NCI-H748 (cell line): Measurements from ENCODE around the gene BBS9.

ENCODE experiments used
- DNase-seq: peaks from one replicate; lab custom pipeline; 2025; ENCODE audit not compliant: unreplicated experiment; lab: John Stamatoyannopoulos, UW

Gene BBS9

DNA sequence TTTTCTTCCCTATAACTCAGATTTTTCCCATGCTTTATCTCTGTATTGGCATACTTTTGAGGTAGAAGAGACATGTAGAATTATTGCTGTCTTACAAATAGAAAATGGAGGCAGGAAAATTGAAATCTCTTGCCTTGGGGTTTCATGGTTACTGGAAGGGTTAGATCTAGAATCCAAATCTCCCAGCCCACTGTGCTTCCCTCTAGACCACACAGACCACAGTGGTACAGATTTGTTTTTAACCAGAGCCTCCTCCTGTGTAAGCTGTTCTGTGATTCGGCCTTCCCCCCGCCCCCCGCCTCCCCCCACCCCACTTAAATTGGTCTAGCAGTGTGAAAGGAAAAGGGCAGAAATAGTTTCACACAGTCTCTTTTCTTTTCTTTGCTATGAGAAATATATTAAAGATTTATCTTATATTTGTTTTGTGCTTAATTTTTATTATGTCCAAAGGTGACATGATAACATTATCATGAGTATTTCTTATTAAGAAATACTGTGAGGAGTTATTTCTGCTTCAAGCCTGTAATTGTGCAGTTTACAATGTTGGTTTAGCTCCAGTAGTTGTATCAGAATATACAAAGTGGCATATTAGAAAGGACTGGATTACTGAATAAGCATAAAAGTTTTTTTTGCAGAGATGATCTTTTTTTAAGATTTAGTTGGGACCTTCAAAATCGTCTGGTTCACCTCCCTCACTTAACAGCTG lies 407.2 kb downstream of the BBS9 start:
- no peak for DNase-seq

DNA sequence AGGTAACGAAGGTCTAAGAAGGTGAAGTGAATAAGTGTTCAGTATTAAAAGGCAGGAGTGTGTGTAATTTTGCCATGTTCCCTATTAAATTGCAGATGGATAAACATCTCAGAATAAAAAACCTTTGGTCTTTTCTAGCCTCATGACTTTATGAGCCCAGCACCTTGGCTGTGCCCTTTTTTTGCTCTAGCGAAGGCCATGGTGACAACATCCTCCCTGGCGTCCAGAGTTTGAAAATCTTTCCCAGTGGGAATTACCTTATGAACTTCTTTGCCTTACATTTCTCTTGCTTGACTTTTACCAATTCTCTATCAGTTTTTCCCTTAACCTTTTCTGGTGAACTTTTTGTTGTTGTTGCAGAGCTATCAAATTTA lies 407.7 kb downstream of the BBS9 start:
- DNase-seq, result no peak

DNA sequence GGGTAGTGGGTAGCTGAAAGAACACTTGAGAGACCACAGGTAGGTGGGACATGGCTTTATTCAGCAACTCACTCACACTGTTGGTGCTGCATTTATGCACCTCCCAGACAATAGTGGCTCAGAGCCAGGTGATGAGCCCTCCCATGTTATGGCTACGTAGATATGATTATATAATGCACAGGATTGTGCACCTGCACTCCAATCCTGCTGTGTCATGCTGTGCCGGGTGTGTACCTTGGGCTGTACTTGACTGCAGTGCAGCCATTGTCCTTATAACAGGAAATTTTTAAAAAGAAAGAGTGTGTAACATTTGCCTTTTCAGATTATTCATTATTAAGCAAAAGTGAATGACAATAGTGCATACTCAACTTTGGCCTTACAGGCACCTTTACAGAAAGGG lies 409.8 kb downstream of the BBS9 start:
- peak; percentile 5 for DNase-seq

DNA sequence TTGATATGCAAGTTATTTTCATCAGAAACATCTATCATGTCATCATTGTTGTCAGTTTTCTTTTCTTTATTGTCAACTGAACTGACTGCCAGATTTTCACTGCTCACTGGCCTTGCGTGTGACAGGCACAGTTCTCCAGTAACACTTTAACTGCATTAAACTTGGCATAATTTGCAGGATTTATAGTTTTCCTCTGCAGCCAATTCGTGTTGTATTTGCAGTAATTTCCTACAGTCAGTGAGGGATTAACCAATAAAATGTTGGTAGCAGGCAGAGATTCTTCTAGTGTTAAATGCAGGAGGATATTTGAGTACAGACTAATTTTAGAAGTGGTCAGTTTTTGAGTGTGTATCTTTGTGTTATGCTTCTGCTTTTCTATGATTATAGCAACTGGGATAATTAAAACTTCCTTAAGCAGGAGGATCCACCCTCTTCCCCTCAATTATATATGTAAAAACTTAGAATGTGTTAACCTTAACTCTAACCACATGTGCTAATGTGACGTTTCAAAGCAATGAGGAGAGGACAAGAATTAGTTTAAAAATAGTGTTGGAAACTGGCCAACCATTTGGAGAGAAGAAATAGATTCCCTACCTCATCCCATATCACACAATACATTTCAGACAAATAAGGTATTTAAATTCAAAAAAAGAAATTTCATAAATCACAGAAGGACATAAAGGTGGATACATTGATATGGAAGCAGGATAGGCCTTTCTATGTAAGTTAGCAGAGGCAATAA lies 410.5 kb downstream of the BBS9 start:
- DNase-seq, result no peak

DNA sequence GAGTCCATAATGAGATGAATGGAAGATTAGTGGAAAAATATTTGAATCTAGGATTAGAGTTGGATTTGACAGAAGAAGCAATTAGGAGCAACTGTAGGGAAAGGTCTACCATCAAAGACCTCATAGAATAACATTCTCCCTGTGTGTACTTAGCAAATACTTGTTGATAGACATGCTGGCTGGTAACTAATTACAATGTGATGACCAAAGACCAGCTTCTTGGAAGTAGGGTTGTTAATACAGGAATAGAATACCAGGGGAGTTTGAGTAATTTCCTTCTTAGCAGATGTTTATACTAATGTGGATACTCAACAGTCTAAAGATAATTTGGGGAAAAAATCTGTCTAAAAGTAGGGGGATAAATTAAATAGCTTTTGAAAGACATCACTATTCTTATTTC lies 418.5 kb downstream of the BBS9 start:
- no peak for DNase-seq

DNA sequence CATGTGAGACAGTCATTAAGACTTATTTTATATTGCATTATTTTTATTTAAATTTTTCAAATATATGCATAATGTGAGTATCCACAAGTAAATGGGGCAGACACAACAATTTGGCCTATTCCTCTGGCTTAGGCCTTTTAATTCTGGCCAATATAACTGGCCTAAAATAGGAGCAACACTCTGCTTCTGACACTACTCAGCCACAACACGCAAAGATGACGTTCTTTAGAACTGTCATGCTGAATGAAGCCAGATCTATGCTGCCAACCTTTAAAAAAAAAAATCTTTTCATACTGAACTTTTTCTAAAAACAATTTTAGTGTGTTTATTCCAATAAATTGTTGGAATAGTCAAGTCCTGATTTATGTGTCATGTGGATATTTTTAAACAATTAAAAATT lies 421.0 kb downstream of the BBS9 start:
- no peak for DNase-seq

DNA sequence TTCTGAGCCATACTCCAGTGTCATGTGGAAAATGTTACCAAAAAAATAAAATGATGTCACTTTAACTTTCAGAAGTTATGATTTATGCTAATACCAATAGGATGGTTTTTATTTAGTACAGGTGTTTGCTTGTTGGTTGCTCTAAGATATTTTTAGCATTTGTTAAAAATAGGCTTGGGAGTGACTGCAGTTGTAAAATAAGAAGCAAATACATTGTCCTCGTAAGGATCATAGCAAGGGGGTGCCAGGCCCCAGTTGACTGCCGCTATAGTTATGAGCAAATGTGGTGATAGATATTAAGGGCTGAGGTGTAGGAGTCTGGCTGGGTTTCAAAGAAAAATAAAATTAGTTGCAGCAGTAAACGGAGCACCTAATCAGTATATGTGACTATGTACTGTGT lies 421.6 kb downstream of the BBS9 start:
- no peak for DNase-seq

DNA sequence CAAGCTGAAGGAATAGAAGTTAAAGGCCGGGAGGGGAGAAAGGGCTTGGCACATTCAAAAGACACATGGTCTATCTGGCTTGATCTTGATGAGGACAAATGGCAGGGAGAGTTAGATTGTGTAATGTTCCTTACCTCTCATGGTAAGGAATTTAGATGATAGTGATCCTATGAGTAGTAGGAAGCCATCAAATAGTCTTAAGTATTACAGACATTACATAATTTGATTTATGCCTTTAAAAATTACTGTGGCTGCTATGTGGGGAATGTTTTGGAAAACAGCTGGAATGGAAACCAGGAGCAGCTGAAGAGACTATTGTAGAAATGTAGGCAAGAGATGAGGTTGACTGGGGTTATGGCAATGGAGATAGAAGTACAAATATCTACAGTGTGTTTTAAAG lies 424.7 kb downstream of the BBS9 start:
- DNase-seq, result no peak

DNA sequence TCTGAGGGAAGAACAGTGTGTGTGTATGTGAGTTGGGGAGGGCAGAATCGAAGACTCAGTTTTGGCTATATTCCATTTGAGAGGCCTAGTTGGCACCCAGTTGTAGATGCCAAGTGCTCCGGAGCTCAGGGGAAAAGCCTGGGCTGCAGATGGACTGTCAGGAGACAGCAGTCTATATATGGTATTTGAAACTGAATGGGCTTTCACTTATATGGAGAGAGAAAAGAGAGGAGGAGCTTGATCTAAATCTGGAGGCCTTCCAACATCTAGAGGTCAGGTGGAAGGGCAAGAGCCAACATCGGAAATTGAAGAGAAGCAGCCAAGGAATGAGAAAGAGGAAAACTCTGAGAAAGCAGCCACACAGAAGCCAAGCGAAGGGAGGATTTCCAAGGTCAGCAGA lies 425.2 kb downstream of the BBS9 start:
- no peak for DNase-seq

DNA sequence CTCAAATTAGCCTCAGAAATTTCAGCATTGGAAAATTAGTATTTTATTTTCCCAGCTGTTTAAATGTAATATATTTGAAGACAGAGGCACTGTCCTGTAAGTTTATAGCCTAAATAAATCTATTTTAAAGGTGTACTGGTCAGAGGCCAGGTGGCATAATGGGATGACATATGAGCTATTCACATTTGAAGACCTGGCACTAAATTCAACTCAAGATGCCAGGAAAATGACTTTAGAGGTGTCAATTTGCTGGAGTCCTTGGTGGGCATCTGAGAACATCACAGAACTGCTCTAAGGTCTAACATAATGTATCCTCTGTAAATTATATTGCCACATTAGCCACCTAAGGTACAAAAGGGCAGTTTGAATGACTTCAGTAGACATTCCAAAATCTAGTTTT lies 427.1 kb downstream of the BBS9 start:
- DNase-seq, result no peak

DNA sequence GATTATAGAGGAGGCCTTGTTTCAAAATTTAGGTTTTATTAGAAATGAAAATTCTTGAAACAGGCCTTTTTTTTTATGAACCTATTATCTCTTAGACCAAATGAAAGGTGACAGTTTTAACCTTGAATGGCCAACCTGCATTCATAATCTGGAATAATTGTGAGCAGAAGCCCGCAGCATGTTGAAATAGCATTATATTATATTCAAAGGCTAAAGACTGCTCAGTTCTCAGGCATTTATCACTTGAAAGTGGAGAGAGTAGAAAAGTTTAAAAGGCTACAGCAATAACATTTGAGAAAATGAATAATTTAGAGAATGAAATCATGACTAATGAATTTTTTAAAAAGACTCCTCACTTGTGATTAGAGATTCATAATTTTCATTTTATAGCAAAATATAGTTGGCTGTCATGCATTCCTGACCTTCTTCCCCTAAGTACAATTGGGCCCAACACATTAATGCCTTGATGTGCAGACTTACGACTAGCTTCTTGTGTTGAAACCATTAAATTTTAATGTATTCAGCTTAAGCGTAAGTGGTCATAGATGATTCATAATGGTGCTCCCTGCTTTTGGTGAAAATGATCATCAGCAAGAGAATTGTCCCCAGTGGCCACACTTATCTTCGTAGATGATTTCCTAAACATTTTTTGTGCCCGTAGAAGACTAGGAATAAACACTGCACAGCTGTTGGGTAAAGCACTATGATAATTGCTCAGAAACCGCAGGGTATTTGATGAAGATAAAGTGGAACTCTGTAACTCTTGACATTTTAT lies 429.4 kb downstream of the BBS9 start:
- no peak for DNase-seq

DNA sequence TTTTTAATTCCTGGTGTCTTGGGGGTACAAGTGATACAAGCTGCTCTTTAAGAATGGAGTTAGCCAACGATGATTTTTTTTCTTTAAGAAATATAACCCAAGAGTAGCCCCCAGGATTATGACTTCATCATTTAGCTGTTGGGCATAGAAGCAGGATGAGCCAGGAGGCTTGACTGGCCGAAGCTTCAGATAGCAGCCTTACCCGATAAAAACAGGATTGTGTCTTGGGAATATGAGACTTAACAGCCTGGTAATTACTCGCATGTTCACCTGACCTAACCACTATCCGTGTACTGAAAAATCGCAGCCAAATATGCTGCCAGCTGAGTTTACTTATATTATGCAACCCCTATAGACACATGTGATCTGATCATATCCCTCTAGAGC lies 430.0 kb downstream of the BBS9 start:
- peak; percentile 8 for DNase-seq

DNA sequence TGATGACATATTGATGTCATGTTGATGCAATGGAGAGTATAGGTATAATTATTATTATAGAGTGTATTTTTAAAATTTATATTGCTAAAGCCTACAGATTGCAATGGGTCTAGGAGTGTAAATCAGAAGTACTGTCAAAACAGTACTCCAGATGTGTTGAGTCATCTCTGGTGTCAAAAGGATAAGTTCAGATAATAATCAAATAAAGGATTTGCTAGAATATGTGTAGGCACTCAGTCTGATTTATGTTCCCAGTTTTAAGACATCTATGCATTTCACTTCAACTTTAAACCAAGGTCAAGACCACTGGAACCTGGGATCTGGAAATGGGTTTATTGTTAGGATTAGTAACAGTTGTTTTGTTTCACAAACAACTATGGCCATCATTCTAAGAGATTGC lies 433.6 kb downstream of the BBS9 start:
- DNase-seq, result no peak

DNA sequence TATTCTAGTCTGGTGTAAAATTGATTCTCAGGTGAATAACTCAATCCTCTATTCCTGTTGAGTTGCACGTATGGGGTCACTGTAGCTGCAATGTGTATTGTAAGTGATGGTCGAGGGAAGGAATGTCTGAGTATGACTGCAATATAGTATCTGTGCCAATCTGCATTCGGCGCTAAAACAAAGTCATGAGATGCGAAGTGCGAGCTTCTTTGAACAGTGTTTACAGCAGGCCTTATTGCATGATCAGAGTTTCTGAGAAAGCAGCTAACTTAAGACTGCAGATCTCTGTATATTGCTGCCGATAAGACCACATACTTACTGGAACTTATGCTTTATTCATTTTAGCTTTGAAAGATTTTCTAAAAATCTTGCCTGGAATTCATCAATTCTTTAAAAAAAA lies 434.3 kb downstream of the BBS9 start:
- no peak for DNase-seq

DNA sequence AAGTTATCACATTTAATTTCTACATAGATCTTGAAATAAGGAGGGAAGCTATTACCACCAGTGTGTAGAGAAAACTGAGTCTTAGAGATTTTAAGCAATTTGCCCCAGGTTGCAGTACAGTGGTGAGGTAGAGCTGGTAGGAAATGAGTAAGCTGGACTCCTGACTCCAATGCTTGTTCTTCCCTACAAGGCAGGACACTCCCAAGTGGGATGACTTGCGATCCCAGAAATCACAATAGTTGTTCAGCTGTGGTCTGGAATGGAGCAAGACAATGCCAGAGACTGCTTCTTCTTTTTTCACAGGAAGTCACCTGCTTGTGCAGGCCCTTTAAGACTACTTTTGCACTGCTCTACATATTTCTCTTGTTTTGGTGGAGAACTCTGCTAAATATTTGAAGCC lies 448.8 kb downstream of the BBS9 start:
- no peak for DNase-seq

DNA sequence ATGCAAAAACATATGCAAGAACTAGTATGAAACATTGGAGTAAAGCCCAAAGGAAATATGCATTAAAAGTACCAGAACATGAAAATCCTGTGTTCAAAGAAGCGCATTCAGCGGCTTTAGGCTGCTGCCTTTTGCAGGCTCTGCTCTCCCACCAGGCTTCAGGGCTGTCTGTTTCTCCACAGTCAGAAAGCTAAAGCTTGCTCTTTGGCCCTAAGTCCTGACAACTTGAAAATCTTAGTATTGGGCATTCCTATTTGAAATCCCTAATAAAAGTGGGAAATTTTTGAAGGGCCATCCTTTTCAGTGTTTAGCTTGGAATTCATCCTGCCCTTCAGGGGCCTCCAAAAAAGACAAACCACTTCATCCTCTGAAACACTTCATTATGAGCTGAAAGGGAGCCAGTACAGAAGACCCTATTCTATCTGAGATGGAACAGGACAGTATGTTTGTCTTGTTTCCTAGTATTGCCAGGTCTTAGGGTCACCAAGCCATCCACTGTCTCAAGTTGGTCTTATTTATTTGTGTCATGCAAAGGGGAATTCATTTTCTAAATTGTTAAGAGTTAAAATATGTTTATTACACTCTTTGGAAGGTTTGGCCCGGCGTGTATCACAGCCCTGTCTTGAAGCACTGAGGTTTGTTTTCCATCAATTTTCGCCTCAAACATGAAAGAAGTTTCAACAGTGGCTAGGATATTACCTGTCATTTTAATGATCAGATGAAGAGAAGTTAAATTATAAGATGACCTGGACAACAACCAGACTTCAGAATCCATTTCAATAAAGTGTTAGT lies 449.7 kb downstream of the BBS9 start:
- no peak for DNase-seq

DNA sequence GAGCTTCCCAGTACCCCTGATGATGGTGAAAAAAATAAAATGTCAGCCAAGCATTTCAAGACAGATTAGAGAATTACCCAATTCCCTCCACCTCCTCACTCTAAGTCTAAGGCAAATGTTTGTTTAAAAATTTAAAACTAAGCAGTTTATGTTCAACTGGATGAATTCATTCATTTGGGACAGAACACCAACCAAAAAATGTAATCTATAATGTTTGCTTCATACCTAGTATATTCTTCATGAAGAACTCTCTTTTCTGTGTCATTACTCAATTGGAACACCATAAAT lies 450.3 kb downstream of the BBS9 start:
- no peak for DNase-seq

DNA sequence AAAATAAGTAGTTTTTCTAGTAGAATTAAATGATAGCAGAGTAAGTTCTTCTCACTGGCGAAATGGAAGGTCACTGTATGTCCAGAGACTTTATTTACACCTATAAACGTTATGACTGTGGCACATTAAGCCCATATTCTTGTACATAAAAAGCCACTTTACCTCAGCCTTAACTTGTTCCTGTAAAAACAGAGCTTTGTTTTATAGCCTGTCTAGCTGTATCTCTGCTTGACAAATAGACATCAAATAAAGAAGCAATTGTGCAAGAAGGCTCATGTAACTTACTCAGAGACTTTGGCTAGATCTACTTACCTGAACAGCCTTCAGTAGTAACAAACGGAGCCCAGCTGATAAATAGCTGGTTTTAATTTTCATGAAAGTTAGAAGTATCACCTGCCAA lies 451.9 kb downstream of the BBS9 start:
- DNase-seq, result no peak

DNA sequence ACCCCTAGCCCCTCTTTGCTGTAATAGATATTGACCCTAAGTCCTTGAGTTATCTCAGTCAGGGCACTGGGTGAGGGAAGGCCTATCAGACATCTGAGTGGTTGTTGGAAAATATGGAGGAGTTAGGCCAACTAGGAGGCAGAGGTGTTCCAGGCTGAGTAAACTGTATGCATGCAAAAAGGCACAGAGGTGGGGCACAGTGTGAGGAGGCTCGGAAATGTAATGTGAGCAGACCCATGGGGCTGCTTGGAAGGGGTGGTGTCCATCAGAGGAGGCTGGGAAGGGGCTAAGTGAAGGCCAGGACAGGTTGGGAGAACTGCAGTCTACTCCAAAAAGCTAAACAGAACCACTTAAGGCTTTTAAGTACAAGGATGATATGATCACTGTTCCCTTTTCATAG lies 452.7 kb downstream of the BBS9 start:
- DNase-seq, result no peak

DNA sequence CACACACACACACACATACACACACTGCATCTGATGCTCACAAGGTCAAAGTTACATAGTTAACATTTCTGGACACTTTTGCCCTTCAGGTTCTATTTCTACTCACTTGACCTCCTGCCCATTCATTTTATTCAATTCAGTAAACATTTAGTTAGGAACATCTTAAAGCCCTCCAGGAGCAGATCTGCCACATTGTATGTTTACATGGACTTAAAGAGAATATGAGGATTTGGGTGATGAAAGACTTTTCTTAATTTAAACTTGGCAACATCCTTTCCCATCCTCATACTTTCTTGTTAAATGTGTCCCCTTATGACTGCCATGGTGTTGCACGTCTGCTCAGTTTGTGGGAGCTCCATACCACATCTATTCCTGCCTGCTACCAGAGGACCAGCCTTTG lies 453.2 kb downstream of the BBS9 start:
- DNase-seq, result no peak

DNA sequence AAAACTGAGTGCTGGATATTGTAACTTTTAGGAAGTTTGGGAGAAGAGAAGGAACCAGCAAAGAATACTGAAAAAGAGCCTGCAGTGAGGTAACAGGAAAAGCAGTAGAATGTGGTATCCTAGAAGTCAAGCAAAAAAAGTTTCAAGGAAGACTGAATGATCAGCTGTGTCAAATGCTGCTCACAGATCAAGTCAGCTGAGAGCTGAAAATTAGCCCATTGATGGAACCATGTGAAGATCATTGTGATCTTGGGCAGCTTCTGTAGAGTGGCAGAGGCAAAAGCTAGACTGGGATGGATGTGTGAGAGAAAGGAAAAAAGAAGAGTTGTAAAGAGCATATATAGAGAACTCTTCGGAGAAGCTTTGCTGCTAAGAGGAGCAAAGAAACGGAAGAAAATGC lies 460.5 kb downstream of the BBS9 start:
- no peak for DNase-seq

DNA sequence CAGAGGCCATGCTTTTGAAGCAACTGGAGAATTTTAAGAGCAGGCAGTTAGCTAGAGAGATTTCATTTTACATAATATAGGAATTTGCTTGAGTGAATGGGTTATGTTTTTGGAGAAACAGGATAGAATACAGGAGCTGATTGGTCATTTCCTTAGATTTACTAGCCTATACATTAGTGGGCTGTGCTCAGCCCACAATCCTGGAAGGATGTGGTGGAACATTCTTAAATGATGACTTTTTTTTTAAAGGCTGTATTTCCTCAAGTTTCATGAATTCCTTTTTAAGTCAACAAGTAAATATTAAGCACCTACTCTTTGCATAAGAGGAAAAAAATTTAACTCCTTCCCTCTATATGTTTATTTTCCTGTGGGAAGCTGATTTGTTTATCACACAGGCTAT lies 461.6 kb downstream of the BBS9 start:
- no peak for DNase-seq
